ENCODE results near the gene OR2V2.
"Not testable (repeated sequence)": the region's sequence is repeated elsewhere in the genome, so short reads cannot be mapped to it uniquely, and the experiment has no call there.

OR2V2 gene

DNA sequence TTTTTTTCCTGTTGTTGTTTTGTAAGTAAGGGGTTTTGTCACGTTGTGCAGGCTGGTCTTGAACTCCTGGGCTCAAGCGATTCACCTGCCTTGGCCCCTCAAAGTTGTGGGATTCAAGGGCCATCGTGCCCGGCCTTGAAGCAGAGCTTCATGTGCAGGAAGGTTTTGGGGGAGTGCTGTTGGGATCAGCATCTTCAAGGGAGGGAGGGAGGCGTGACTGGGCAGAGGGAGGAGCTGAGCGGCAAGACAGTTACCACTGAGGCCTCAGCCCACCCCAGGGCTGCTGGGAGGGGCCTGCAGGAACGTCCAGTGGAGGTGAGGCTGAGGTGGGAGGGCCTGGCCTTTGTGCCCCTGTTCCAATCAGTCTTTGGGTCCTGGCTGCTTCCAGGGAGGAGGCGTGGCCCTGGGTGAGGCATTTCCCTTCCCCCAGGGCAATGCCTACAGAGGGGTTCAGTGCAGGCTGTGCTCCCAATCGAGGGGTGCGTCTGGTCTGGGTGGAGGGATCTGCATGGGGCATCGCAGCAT, 37.8 kb upstream of the OR2V2 start:
- Histone ChIP-seq H3K4me3 (ENCODE audit: low read length) (no peak overlapping the region), H3K4me2 (ENCODE audit: low read length) (no peak overlapping the region), H3K4me1 (ENCODE audit: control insufficient read depth, low read length) (peaks cover 8% of the 10 kb centered on the region), H3F3A (ENCODE audit: control insufficient read depth, insufficient read depth) (no peaks in the 10 kb centered on the region), H3K27ac (ENCODE audit: low read depth, low read length) (no peak overlapping the region), H4K20me1 (ENCODE audit: control insufficient read depth, insufficient read depth, low read depth, low read length) (no peaks in the 10 kb centered on the region), H3K79me2 (ENCODE audit: control insufficient read depth, low read length) (no peaks in the 10 kb centered on the region), H3K27me3 (ENCODE audit: control insufficient read depth, low read length) (peaks cover 6% of the 10 kb centered on the region), H3K9me2 (replicated peaks; ENCODE audit: control insufficient read depth, low read length) (no peaks in the 10 kb centered on the region), H3K36me3 (ENCODE audit: control insufficient read depth, low read length) (no peaks in the 10 kb centered on the region), H3K9me3 (ENCODE audit: control insufficient read depth, insufficient read depth, low read length) (no peaks in the 10 kb centered on the region)
- TF ChIP-seq, protein P1, sequence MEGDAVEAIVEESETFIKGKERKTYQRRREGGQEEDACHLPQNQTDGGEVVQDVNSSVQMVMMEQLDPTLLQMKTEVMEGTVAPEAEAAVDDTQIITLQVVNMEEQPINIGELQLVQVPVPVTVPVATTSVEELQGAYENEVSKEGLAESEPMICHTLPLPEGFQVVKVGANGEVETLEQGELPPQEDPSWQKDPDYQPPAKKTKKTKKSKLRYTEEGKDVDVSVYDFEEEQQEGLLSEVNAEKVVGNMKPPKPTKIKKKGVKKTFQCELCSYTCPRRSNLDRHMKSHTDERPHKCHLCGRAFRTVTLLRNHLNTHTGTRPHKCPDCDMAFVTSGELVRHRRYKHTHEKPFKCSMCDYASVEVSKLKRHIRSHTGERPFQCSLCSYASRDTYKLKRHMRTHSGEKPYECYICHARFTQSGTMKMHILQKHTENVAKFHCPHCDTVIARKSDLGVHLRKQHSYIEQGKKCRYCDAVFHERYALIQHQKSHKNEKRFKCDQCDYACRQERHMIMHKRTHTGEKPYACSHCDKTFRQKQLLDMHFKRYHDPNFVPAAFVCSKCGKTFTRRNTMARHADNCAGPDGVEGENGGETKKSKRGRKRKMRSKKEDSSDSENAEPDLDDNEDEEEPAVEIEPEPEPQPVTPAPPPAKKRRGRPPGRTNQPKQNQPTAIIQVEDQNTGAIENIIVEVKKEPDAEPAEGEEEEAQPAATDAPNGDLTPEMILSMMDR (IDR thresholded peaks at IDR 0.05; ENCODE audit: low read depth, low read length, poor library complexity, severe bottlenecking) = no peak
- TF ChIP-seq EZH2phosphoT487 (IDR thresholded peaks at IDR 0.05; ENCODE audit: borderline replicate concordance, low read length) = no peak

DNA sequence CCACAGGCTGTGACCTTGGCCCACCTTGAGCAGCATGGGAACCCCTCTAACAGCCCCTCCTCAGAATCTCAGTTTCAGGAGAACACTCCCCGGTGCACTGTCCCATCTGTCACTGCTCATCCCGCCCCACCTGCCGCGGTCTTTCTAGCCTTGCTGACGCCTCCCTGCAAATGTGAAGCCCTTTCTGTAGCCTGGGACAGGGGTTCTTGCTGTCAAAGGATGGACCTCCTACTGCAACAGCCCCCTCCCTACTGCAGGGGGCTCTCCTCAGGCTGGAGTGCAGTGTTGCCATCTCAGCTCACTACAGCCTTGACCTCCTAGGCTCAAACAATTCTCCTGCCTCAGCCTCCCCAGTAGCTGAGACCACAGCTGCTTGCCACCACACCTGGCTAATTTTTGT, 36.4 kb upstream of the OR2V2 start:
- Histone ChIP-seq H3K9me3 (ENCODE audit: control insufficient read depth, insufficient read depth, low read length) (no peaks in the 10 kb centered on the region), H3K27me3 (ENCODE audit: control insufficient read depth, low read length) (peaks cover 16% of the 10 kb centered on the region), H3K27ac (ENCODE audit: low read depth, low read length) (no peak overlapping the region), H3K4me1 (ENCODE audit: control insufficient read depth, low read length) (peaks cover under 1% of the 10 kb centered on the region), H3K79me2 (ENCODE audit: control insufficient read depth, low read length) (no peaks in the 10 kb centered on the region), H3K36me3 (ENCODE audit: control insufficient read depth, low read length) (no peaks in the 10 kb centered on the region), H3F3A (ENCODE audit: control insufficient read depth, insufficient read depth) (no peaks in the 10 kb centered on the region), H3K4me3 (ENCODE audit: low read length) (no peak overlapping the region), H3K9me2 (replicated peaks; ENCODE audit: control insufficient read depth, low read length) (no peaks in the 10 kb centered on the region), H4K20me1 (ENCODE audit: control insufficient read depth, insufficient read depth, low read depth, low read length) (no peaks in the 10 kb centered on the region), H3K4me2 (ENCODE audit: low read length) (no peak overlapping the region)
- TF ChIP-seq EZH2phosphoT487 (IDR thresholded peaks at IDR 0.05; ENCODE audit: borderline replicate concordance, low read length) = no peak
- TF ChIP-seq, protein P1 (IDR thresholded peaks at IDR 0.05; ENCODE audit: low read depth, low read length, poor library complexity, severe bottlenecking) = no peak

DNA sequence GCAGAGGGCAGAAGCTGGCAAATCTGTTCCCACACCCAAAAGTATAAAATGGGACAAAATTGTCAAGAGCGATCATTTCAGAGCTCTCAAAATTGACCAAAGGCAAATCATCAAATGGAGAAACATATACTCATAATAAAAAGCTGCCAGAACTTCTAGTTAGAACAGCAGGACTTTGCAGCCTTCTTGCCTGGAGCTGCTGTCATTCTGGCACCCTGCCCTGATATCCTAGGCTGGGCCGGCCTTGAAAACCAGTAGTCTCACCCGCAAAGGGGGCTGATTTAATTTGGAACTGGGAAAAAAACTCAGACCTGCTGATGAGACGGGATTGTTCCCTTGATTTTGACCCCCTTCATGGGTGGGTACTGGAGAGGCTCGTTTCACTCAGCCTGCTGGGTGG, 34.9 kb upstream of the OR2V2 start:
- Histone ChIP-seq H4K20me1 (ENCODE audit: control insufficient read depth, insufficient read depth, low read depth, low read length) (no peaks in the 10 kb centered on the region), H3K4me1 (ENCODE audit: control insufficient read depth, low read length) (no peaks in the 10 kb centered on the region), H3F3A (ENCODE audit: control insufficient read depth, insufficient read depth) (no peaks in the 10 kb centered on the region), H3K27ac (ENCODE audit: low read depth, low read length) (no peak overlapping the region), H3K4me2 (ENCODE audit: low read length) (no peak overlapping the region), H3K9me3 (ENCODE audit: control insufficient read depth, insufficient read depth, low read length) (no peaks in the 10 kb centered on the region), H3K9me2 (replicated peaks; ENCODE audit: control insufficient read depth, low read length) (no peaks in the 10 kb centered on the region), H3K36me3 (ENCODE audit: control insufficient read depth, low read length) (no peaks in the 10 kb centered on the region), H3K27me3 (ENCODE audit: control insufficient read depth, low read length) (peaks cover 22% of the 10 kb centered on the region), H3K79me2 (ENCODE audit: control insufficient read depth, low read length) (no peaks in the 10 kb centered on the region), H3K4me3 (ENCODE audit: low read length) (no peak overlapping the region)
- TF ChIP-seq, protein P1 (IDR thresholded peaks at IDR 0.05; ENCODE audit: low read depth, low read length, poor library complexity, severe bottlenecking) = no peak

DNA sequence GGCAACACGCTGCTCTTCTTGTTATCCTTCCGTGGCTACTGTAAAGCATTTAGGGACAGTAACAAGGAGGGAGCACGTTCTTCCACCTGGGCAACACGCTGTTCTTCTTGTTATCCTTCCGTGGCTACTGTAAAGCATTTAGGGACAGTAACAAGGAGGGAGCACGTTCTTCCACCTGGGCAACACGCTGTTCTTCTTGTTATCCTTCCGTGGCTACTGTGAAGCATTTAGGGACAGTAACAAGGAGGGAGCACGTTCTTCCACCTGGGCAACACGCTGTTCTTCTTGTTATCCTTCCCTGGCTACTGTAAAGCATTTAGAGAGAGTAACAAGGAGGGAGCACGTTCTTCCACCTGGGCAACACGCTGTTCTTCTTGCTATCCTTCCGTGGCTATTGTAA, 33.8 kb upstream of the OR2V2 start:
- not testable (repeated sequence) for H3K36me3 ChIP-seq (ENCODE audit: control insufficient read depth, low read length); H4K20me1 ChIP-seq (ENCODE audit: control insufficient read depth, insufficient read depth, low read depth, low read length); H3K4me1 ChIP-seq (ENCODE audit: control insufficient read depth, low read length); H3F3A ChIP-seq (ENCODE audit: control insufficient read depth, insufficient read depth); H3K27ac ChIP-seq (ENCODE audit: low read depth, low read length); H3K9me3 ChIP-seq (ENCODE audit: control insufficient read depth, insufficient read depth, low read length); H3K79me2 ChIP-seq (ENCODE audit: control insufficient read depth, low read length); H3K4me3 ChIP-seq (ENCODE audit: low read length); H3K4me2 ChIP-seq (ENCODE audit: low read length); H3K9me2 ChIP-seq (replicated peaks; ENCODE audit: control insufficient read depth, low read length)
- peaks cover 25% of the 10 kb centered on the region for H3K27me3 ChIP-seq (ENCODE audit: control insufficient read depth, low read length)

Measured in DOHH2 (cell line).